Activated CD8-positive, alpha-beta memory T cell treated with anti-CD3 and anti-CD28 coated beads, Interleukin-2, amount 50 U/mL, for 48 hours (primary cell): ENCODE results near the gene SQOR.

ENCODE experiments used
- DNase-seq: peaks from one replicate; pipeline ENCODE4 v3.0.0-alpha.2; 2020

The SQOR gene

GRCh38 chr15:45634432-45635190 lies at the start of gene SQOR:
SQOR (plus strand) TSS chr15:45635029; CDS start chr15:45658924, 23,895 bp downstream.
- DNase-seq: peak; percentile 85

GRCh38 chr15:45585069-45585791 lies 49.6 kb upstream of the SQOR start:
- DNase-seq: no peak

- DNase-seq: no peak
These were observed 48.7 kb upstream of the SQOR start for GRCh38 chr15:45586125-45586524.

GRCh38 chr15:45586601-45587094 lies 48.2 kb upstream of the SQOR start:
- no peak for DNase-seq

GRCh38 chr15:45587095-45587862 lies 47.5 kb upstream of the SQOR start, which contains the start of gene BLOC1S6:
BLOC1S6 (plus strand) TSS chr15:45587379; CDS start chr15:45587444, 65 bp downstream.
- DNase-seq: peak; percentile 94

- DNase-seq: no peak
These were observed 47.0 kb upstream of the SQOR start for GRCh38 chr15:45587863-45588170.

- no peak for DNase-seq
These were observed 46.5 kb upstream of the SQOR start for GRCh38 chr15:45588219-45588875.

GRCh38 chr15:45589256-45589655 lies 45.6 kb upstream of the SQOR start:
- DNase-seq: no peak

- DNase-seq: no peak
These were observed 40.5 kb upstream of the SQOR start for GRCh38 chr15:45594319-45594718.

- no peak for DNase-seq
These were observed 39.8 kb upstream of the SQOR start for GRCh38 chr15:45594835-45595530.

- no peak for DNase-seq
These were observed 30.9 kb upstream of the SQOR start for GRCh38 chr15:45603881-45604280.

GRCh38 chr15:45604326-45604725 lies 30.5 kb upstream of the SQOR start:
- DNase-seq: no peak

- no peak for DNase-seq
These were observed 28.4 kb upstream of the SQOR start for GRCh38 chr15:45606413-45606812.

- DNase-seq: no peak
These were observed 28.0 kb upstream of the SQOR start for GRCh38 chr15:45606841-45607240.

GRCh38 chr15:45611305-45611704 lies 23.5 kb upstream of the SQOR start:
- DNase-seq: no peak

- DNase-seq: no peak
These were observed 21.9 kb upstream of the SQOR start for GRCh38 chr15:45612790-45613415.

- no peak for DNase-seq
These were observed 17.9 kb upstream of the SQOR start for GRCh38 chr15:45616901-45617323.

- peak; percentile 58 for DNase-seq
These were observed 16.0 kb upstream of the SQOR start for GRCh38 chr15:45618813-45619212.

- DNase-seq: no peak
These were observed 6.7 kb upstream of the SQOR start for GRCh38 chr15:45628136-45628535.

GRCh38 chr15:45630917-45631691 lies 3.7 kb upstream of the SQOR start:
- DNase-seq: no peak

- no peak for DNase-seq
These were observed 3.1 kb upstream of the SQOR start for GRCh38 chr15:45631776-45632175.
